Uterus (tissue), 2 donors: Measurements from ENCODE around the gene EHMT1.

Experiments
- CTCF ChIP-seq, 4 experiments: fragments of 200-600 bp in 2 of 4; fragments of 450-650 bp in 2 of 4; sonication (generic) in 2 of 4; IDR thresholded peaks; one replicate each; pipeline ENCODE4 v1.5.1; 2016 to 2019; ENCODE audit warnings: antibody characterized with exemption in 4 of 4, mild to moderate bottlenecking in 2 of 4, moderate library complexity in 1 of 4
- POLR2A ChIP-seq, 2 donors: fragments of 450-650 bp; IDR thresholded peaks; one replicate each; pipeline ENCODE4 v1.6.1; 2016; ENCODE audit warnings: antibody characterized with exemption in 2 of 2, mild to moderate bottlenecking in 1 of 2, moderate library complexity in 1 of 2

GRCh38 chr9:137682428-137683105 lies 63.8 kb downstream of the EHMT1 start:
- TF ChIP-seq CTCF (IDR thresholded peaks at IDR 0.05), result no peak
- no peak for TF ChIP-seq POLR2A (IDR thresholded peaks at IDR 0.05)
